ENCODE results near the gene AMIGO2.

AMIGO2 gene

GRCh38 chr12:47107446-47107845 lies 27.7 kb upstream of the AMIGO2 start:
- Histone ChIP-seq H3K4me3 (ENCODE audit: insufficient read depth, low read length, poor library complexity, severe bottlenecking) (no peak overlapping the region), H3K27me3 (ENCODE audit: low read length) (no peaks in the 10 kb centered on the region), H3K79me2 (ENCODE audit: insufficient read depth, low read length) (no peaks in the 10 kb centered on the region), H3K4me2 (ENCODE audit: low read depth, low read length, poor library complexity, severe bottlenecking) (no peak overlapping the region), H3K36me3 (ENCODE audit: low read length) (no peaks in the 10 kb centered on the region), H2AFZ (ENCODE audit: low read depth, low read length, severe bottlenecking) (no peak overlapping the region), H4K20me1 (ENCODE audit: low read depth, low read length) (no peaks in the 10 kb centered on the region), H3K9me2 (replicated peaks; ENCODE audit: insufficient read depth, low read length) (no peaks in the 10 kb centered on the region), H3K27ac (ENCODE audit: low read depth, low read length) (no peak overlapping the region), H3F3A (ENCODE audit: insufficient read depth) (no peaks in the 10 kb centered on the region), H3K9me3 (ENCODE audit: insufficient read depth, low read length) (no peaks in the 10 kb centered on the region), H3K9ac (ENCODE audit: low read length) (no peak overlapping the region)
- no peak for TF ChIP-seq CTCF (IDR thresholded peaks at IDR 0.05; ENCODE audit: insufficient read depth, low read length, poor library complexity, severe bottlenecking)
- TF ChIP-seq EZH2phosphoT487 (conservative IDR thresholded peaks at IDR 0.05; ENCODE audit: low read length): no peak

- TF ChIP-seq CTCF (IDR thresholded peaks at IDR 0.05; ENCODE audit: insufficient read depth, low read length, poor library complexity, severe bottlenecking): no peak
- no peak for TF ChIP-seq EZH2phosphoT487 (conservative IDR thresholded peaks at IDR 0.05; ENCODE audit: low read length)
- H3K27me3 ChIP-seq (ENCODE audit: low read length): no peaks in the 10 kb centered on the region
- H4K20me1 ChIP-seq (ENCODE audit: low read depth, low read length): no peaks in the 10 kb centered on the region
- no peaks in the 10 kb centered on the region for H3K9me2 ChIP-seq (replicated peaks; ENCODE audit: insufficient read depth, low read length)
- no peak overlapping the region for H3K9ac ChIP-seq (ENCODE audit: low read length)
- no peak overlapping the region for H3K27ac ChIP-seq (ENCODE audit: low read depth, low read length)
- H2AFZ ChIP-seq (ENCODE audit: low read depth, low read length, severe bottlenecking): no peak overlapping the region
- H3K4me3 ChIP-seq (ENCODE audit: insufficient read depth, low read length, poor library complexity, severe bottlenecking): no peak overlapping the region
- H3K79me2 ChIP-seq (ENCODE audit: insufficient read depth, low read length): no peaks in the 10 kb centered on the region
- H3F3A ChIP-seq (ENCODE audit: insufficient read depth): no peaks in the 10 kb centered on the region
- H3K9me3 ChIP-seq (ENCODE audit: insufficient read depth, low read length): no peaks in the 10 kb centered on the region
- H3K4me2 ChIP-seq (ENCODE audit: low read depth, low read length, poor library complexity, severe bottlenecking): no peak overlapping the region
- H3K36me3 ChIP-seq (ENCODE audit: low read length): no peaks in the 10 kb centered on the region
These were observed 26.3 kb upstream of the AMIGO2 start for GRCh38 chr12:47105914-47106674.

DNA sequence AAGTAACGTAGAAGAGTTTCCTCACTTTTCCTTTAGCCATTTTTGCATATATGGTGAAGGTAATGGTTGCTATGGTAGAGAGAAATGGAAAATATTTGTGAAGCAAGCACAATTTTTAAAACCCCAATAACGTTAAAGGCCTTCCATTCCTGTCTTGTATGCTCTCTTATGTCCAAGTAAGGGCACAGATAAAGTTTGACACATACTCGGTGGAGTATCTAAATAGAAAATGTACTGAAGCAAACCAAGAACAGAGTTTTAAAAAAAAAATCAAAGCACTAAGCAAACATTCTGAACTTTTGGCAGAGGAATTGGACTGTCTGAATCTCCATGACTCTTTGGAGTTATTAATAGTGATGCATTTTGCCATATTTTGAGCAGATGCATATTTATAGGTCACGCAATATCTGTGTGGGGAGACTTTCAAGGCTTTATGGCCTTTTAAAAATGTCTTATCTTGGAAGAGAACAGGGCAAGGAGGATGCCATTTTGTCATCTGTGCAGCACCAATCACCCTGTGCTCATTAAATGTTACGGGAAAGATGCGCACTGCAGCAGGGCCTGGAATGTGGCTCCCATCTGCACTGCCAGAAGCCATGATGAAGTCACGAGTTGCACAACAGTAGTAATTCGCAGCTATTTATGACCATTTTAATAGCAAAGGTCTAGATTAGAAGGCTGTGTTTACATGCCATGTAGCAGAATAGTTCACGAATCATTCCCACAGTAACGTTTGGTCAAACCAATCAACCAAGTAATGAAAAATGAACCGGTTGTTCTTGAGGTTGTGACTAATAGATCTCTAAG lies 23.3 kb upstream of the AMIGO2 start:
- no peaks in the 10 kb centered on the region for H3K9me3 ChIP-seq (ENCODE audit: insufficient read depth, low read length)
- no peak for TF ChIP-seq EZH2phosphoT487 (conservative IDR thresholded peaks at IDR 0.05; ENCODE audit: low read length)
- no peak for TF ChIP-seq CTCF (IDR thresholded peaks at IDR 0.05; ENCODE audit: insufficient read depth, low read length, poor library complexity, severe bottlenecking)
- H3F3A ChIP-seq (ENCODE audit: insufficient read depth): no peaks in the 10 kb centered on the region
- H3K79me2 ChIP-seq (ENCODE audit: insufficient read depth, low read length): no peaks in the 10 kb centered on the region
- no peak overlapping the region for H3K4me3 ChIP-seq (ENCODE audit: insufficient read depth, low read length, poor library complexity, severe bottlenecking)
- H3K9ac ChIP-seq (ENCODE audit: low read length): no peak overlapping the region
- no peaks in the 10 kb centered on the region for H3K9me2 ChIP-seq (replicated peaks; ENCODE audit: insufficient read depth, low read length)
- H3K36me3 ChIP-seq (ENCODE audit: low read length): no peaks in the 10 kb centered on the region
- no peak overlapping the region for H3K27ac ChIP-seq (ENCODE audit: low read depth, low read length)
- no peaks in the 10 kb centered on the region for H3K27me3 ChIP-seq (ENCODE audit: low read length)
- H3K4me2 ChIP-seq (ENCODE audit: low read depth, low read length, poor library complexity, severe bottlenecking): no peak overlapping the region
- H2AFZ ChIP-seq (ENCODE audit: low read depth, low read length, severe bottlenecking): no peak overlapping the region
- no peaks in the 10 kb centered on the region for H4K20me1 ChIP-seq (ENCODE audit: low read depth, low read length)
